Suppressor macrophage (primary cell): ENCODE measurements around the gene MSI2.

ENCODE experiments used
- DNase-seq, 4 experiments: peaks; one replicate each; pipeline ENCODE4 v3.0.0-alpha.2; 2020 to 2022

Gene MSI2

DNA sequence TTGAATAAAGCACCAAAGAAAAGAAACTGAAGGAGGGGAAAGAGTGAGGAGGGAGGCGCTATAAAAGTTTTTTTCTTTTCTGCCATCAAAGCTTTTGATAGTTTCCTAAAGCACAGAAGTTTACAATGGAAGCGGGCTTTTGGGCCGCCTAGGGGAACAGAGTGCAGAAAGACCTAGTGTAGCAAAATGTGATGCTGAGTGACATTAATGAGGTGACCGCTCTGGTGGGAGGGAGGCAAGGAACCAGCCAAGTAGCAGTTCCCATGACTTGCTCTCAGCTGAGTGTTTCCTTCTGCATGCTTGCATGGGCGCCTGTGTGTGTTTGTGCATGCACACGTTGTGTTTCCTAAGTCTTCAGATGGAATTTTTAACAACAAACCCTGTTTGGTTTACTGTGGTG is 15.5 kb downstream of the MSI2 start:
- no peak for DNase-seq

DNA sequence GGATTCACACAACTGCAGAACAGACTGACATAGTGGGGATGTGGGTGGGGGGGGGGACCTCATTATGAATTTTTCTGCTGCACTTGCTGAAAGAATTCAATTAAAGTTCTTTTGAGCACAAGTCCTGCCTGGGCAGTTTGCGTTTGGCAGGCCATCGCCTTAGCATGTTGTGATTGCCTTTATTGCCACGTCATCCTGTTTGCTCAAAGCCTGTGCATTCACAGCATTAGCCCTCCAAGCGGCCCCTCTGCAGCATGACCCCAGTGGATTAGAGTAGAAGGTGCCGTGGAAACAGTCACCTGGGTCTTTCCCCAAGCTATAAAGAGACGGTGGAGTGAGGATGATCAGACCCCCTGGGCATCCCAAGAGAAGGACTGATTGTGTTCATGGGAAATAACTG is 17.2 kb downstream of the MSI2 start:
- DNase-seq: no peak

DNA sequence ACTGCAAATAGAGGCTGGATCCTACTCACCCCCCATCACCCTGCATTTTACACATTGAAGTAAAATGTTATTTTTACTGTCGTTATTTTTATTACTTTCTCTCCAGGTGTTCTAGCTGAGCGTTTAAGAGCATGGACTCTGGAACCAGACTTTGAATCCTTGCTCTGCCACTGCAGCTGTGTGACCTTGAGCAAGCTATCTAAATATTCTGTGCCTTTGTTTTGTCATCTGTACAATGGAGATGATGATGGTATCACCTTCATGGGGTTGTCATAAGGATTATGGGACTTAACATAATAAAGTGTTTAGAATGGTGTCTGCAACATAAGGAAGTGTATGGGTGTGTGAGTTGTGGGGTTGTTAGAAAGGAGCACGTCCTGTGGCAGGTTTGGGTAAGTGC is 17.8 kb downstream of the MSI2 start:
- no peak for DNase-seq

DNA sequence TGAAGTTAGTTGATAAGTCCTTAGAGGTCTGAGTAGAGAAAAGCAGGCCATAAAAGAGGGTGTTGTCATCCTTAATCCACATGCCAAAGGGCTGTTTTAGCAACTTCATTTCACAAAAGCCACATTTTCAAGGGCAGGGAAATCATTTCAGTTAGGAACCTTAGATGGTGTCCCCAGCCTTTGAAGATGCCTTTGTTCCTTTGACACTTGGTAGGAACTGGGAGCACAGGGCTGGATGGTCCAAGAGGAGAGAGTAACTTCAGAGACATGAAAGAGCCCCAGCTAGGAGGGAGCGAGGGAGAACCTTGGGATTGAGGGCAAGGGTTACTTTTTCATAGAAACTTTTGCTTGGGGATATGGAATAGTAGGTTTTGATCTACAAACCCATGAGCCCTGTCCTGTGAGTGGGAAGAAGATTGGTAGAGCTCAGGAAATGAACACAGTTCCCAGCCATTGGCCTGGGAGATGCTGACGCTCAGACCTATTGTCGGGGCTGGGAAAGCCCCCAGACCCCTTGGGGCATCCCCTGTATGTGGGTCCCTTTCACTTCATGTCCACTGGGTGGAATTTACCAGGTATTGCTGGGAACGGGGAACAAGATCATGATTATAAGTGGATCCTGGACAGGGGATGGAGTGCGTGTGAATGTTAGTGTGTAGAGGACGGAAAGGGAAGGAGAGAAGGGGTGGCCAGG is 18.9 kb downstream of the MSI2 start:
- DNase-seq: no peak

DNA sequence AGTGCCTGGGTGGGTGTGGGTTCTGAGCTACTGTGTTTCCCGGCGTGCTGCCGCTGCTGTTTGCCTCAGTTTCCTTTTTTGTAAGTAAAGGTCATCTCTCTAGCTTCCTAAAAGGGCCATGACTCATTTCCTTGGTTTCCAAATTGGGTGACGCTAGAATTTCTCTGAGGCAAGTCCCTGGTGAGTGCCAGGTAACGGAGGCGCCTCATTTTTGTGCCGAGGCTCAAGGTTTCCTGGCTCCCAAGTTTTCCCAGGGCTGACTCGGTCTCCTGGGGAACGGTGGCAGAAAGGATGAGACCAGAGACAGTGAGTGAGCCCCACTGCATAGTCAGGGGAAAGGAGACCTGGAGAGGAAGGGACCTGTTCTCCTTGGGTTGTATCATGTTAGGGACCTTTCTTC is 20.3 kb downstream of the MSI2 start:
- DNase-seq: peak in 2 of 4 experiments; percentile 9 to 16

DNA sequence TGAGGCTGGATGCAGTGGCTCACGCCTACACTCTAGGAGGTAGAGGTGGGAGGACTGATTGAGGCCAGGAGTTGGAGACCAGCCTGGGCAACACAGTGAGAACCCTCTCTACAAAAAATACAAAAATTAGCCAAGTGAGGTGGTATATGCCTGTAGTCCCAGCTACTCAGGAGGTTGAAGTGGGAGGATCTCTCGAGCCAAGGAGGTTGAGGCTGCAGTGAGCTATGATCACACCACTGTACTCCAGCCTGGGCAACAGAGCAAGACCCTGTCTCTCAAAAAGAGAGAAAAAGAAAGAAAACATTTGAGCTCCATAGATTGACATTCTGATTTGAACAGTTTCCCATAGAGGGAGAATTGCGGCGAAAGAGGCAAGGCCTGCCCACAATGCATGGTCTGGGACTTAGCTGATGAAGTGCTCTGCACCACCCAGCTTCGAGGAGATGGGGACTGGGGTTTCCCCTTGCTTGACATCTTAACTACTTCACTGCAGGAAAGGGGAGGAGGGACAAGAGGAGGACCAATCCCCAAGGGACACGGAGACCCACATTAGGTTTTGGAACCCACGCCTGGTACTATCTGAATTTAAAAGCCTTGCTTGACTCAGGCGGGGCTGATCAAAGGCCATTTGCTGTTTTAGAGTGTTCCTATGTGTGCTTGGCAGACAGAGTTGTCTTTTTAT is 21.7 kb downstream of the MSI2 start:
- no peak for DNase-seq

DNA sequence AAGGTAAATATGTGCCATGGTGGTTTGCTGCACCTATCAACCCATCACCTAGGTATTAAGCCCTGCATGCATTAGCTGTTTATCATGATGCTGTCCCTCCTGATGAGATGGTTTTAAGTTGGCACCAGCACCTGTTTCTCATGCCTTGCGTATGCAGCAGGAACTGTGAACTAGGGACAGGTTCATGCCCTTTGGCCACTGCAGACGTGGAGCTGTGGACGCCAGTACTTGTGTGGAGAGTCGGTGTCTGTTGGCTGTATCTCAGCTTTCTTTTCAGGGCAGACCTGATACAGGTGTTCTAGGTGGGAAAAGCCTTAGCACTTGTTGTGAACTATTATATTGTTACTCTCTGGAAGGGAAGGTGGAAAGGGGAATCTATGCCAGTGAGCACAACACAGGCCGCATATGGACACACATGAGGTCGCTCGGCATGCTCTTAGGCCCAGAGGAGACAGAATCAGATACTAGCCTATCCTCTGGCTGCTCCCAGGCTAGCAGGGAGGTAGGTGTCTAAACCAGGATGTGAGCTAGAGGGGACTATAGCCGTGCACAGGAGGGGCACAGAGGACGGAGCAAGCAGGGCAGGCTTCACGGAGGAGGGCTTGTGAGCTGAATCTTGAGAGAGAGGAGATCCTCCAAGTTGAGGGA is 22.5 kb downstream of the MSI2 start:
- DNase-seq: no peak

DNA sequence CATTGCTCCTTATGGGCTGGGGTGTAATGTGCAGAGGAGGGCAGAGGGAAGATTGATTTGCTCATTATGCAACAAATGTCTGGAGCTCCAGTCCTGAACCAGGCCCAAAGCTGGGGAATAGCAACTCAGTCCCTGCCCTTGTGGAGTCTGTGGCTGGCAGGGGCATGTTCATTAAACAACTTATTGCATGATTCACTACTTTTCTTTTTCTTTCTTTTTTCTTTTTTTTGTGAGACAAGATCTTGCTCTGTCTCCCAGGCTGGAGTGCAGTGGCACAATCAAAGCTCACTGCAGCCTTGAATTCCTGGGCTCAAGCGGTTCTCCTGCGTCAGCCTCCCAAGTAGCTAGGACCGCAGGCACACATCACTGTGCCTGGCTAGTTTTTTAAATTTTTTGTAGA is 23.1 kb downstream of the MSI2 start:
- DNase-seq: no peak

DNA sequence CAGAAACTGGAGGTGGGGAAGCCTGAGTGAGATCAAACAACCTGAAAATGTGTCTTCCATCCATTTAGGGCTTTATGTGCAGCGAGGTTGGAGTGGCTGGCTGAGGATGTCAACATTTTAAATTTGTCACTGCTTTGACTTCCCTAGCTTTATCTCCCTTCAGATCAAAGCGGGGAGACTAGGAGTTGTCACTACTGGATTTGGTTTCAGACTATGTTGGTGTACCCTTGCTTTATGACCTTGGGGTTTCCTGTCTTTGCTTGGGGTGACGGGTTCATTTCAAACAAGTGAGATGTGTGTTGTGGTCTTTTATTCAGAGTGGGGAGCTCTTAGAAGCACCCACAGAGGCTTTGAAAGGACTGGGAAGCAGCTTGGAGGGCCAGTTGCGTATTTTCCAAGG is 25.6 kb downstream of the MSI2 start:
- no peak for DNase-seq

DNA sequence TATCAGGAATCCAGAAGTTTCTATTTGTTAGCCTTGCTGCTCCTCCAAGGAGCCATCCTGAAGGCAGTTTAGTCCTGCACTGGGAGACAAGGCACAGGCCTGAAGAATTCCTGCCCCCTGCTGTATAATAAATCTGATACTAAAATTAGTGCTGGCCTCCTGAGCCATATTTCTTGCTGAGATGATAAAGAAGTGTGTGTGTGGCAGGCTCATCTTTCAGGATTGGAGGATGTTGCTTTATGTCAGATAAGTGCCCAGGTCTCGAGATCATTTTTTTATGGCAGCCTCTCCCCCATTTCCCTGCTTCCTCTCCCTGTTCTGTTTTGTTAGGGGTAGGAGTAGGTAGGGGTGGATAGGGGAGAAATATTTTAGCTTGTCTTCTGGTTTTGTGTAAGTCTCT is 26.0 kb downstream of the MSI2 start:
- no peak for DNase-seq

DNA sequence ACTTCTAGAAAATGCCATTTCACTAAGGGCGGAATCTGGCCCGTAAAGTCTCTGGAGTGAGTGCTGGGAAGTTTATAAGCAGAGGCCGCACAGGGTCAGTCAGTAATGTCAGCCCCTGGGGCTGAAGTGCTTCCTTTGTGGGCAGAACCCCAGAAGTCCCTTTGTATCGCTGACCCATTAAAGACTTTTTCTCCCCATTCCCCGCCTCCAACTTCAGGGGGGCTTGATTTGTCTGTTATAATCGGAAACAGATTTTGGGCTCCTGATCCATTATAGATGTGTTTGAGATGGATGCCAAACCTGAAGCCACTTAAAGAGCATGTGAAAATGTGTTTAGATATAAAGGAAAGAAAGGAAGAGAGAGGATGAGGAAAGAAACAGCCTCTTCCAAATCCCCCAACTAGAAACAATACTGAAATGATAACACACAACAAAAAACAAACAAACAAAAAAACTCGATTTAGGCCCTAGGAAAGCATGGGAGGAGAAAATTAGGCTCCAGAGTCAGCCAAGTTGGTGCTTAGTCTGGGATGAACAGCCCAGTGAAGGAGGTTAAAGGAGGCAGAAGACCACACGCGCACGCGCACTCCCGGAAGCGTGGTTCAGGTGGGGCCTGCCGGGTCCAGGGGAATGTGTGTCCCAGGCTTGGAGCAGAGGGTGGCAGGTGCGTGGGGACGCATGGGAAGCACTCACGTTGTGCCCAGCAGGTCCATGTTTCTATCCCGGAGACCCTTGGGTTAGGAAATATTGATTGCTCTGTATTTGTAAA is 27.1 kb downstream of the MSI2 start:
- DNase-seq: no peak

DNA sequence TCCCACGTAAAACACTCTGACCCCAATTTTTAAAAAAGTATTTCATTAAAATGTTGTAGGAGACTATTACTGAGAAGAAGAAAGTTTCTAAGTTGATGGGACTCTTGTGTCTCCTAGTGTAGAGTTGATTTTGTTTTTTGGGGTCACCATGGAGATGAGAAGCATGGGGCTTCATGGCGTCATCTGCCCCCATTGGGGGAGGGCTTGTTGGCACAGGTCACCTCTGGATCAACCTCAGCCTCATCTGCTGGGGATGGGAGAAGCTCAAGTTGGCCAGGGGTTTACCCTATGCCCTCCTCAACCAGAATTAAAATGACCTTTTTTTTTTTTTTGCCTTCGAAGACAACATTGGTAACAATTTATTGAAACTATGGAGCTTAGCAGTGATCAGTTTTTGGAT is 28.3 kb downstream of the MSI2 start:
- no peak for DNase-seq

DNA sequence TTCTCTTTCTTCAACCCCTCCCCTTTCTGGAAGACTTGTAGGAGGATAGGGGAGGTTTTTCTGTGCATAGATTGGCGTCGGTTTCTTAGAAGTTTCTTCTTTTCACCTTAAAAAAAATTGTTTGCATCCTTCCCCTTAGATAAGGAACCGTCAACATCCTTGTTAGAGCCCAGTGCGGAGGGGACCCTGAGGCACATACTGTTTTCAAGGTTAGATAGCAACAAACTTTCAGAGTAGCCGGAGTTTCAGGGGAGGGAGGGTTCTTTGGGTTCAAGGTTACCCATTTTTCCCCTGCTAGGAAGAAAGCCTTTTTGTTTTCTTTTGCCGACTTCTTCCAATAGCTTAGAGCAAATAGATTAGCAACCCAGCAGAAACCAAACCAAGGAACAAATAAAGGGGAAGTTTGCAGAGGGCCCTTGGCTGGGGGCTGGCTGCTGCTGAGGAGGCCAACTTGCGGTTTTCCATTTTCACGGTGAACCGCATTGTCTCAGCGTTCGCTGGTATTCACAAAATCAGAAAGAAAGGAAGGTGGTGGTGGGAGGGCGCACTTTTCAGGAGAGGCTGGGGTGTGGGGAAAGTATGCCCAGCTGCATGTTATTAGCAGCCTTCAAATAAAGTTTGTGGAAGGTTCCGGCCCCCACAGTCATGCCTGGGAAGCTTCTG is 28.8 kb downstream of the MSI2 start:
- DNase-seq: peak; percentile 54 to 70 (median 66)

DNA sequence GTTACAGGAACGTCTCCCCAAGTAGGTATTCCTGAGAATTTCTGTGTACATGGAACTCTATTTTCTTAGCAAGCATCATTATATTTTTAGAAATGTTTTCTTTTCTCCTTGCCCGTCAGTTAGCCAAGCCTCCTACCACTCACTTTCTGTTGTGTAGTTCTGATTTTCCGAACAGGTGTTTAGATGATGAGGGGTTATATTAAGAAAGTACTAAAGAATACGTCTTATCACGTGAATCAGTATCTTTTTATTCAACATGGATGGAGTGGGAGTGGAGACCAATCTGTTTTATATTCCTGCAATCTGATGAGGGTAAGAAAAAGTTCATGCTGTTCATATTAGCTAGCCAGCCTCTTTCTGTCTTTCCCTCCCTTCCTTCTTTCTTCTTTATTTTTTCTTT is 29.4 kb downstream of the MSI2 start:
- no peak for DNase-seq

DNA sequence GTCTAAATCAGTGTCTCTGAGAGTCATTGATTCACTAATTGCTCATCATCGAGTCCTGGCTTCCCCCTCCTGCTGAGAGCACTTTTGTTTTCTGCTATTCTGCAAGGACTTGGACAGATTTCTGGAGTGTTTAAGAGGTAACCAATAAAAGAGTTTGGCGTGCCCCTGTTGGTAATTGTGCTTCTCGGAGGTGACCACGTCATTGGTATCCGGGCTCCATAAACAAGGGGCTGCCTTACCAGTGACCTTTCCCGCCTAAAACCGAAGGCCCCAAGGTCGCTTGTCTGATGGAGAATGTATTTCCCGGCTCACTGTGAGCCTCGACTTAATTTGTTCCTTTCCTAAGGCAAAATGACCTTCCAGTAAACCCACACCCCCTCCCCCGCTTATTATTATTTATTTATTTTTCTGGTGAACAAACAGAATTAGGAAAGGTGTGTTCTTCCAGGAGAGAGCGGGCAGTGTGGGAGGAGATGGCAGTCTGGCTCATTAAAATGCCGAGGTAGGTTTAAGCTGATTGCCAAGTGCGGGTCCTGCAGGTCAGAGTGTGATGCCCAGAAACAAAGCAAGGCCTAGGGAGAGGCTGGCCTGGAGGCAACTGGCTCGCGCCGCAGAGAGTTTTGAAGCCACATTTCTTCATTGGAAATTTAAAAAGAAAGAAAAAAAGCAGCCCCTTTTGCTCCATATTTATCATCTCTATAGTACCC is 30.2 kb downstream of the MSI2 start:
- DNase-seq: no peak

DNA sequence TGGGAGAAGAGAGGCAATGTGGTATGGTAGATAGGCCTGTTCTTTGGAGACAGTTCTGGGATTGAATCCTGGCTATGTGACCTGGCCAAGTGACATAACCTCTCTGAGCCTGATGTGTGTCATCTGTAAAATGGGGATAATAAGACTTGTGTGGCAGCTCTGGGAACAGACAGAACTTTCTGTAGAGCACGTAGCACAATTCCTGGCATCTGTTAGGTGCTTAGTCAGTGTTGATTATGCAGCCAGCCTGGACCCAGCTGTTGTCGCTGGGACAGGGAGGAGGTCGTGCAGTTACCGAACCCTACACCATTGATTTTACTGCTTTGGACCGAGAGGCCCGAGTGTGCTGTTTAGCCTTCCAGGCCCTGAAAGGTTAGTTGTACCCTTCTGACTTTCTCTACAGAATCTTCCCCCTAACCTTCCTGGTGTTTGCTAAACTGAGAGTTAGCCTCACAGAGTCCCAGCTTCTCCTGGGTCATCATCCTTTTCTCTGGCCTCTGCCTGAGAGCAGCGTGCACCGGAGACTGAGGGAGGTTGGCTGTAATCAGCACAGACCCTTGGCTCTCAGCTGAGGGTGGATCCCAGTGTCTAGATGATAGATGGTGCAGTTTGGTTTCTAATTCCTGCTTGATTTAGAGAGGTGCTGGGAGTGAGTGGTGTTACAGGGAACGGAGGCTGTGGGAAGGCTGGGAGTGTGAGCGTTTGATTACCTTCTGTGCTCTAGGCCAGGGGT is 31.9 kb downstream of the MSI2 start:
- DNase-seq: no peak

DNA sequence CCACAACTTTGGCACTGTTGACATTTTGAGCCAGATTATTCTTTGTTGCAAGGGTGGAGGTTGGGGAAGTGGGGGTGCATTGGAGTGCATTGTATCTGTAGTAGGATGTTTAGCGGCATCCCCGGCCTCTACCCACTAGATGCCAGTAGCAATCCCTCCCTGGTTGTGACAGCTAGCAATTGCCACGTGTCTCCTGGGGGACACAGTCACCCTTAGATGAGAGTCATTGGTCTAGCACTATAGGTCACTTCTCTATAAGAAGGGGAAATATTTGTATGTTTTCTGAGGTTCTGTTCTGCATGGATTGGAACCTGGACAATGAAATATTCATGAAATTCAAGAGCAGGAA is 32.4 kb downstream of the MSI2 start:
- DNase-seq: peak; percentile 55 to 71 (median 58)

DNA sequence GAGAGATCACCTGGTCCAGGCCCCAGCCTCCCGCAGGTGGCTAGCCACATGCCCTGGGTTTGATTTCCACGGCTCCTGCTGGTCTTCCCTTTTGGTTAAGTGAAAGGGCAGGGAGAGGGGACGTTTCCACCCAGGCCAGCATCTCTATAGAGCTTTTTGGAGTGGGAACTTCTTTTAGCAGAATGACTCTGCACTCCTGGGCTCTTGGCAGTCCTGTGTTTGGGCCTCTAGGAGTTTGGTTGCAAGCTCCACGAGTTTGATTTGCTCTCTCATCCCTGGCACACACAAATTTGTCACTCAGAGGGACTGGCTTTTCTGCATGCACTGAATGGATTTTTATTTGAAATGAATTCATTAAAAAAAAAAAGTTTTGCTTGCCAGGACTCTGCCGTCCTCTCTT is 32.8 kb downstream of the MSI2 start:
- DNase-seq: peak in 2 of 4 experiments; percentile 8 to 12

DNA sequence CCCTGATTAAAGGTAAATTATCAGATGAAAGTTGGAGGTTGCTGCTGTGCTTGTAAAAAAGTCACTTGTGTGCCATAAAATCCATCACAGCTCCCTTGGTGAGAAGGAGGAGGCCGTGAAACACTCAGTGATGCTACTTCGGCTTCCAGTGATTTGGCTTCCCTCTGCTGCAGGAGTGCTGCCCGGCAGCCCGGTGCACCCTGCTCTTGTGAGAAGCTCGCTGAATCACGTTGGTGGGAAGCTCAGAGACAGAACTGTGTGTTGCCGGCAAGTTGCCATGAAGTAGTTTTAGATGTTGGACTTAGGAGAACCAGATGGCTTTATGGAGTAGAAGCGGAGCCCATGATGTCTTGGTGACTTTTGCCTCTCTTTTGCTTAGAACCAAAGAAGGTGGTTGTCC is 33.3 kb downstream of the MSI2 start:
- DNase-seq: no peak

DNA sequence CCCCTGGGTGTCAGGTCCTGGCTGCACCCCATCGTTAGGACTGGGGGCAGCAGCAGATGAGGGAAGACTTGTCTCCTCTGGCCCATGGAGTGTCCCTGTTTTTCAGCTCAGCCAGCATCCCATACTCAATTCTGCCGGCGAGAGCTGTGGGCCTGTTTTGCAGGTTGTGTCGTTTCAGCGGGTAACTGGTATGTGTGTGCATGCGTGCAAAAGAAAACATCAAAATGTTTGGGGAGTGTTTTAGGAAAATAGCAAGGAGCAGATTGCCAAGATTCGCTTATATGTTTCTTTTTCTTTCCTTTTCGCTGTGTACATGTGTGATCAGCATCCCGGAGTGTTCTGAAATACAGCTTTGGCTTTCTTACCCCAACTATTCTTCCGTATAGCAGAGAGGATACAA is 34.7 kb downstream of the MSI2 start:
- DNase-seq: no peak

DNA sequence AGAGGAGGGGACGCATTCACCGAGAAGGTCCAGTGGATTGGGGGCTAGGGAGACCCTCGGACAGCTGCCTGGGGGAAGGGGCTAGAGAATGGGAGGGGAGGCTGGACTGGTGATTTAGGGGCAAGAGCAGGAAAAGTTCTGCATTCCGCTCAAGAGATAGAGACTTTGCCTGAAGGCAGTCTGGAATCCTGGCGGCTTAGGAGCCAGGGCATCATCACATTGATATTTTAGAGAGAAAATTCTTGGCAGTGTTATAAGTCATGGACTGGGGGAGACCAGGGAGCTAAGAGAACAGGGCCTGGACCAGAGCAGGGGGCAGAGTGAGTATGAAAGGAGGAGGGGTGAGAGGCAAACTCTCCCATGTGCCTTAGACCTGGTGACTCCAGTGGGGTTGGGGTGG is 35.8 kb downstream of the MSI2 start:
- no peak for DNase-seq

DNA sequence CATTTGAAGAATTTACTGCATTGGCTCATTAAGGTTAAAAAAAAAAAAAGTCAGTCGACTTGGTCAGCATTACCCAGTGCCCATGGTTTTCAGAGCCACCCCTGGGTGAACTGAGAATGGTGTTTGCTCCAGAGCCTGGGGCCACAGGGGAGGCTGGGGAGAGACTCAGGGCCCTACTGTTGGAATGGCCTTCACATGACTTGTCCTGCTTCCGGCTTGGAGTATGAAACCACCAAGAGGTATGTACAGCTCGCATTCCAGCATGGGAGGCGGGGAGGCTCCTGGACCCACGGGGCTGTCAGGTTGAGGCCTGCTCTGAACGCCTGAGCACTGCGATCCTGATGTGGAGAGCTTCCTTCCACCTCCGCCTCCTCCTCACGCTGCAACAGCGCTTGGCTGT is 36.8 kb downstream of the MSI2 start:
- no peak for DNase-seq
